K562 (cell line): ENCODE results near the gene APLF. TPM values are rescaled to one million over a fixed set of nuclear protein-coding genes. Genes with fewer than 3 reads are reported as not detected.

Source experiments
- FOSL1 ChIP-seq: fragments of 200-800 bp; sonication (Bioruptor generic); conservative IDR thresholded peaks from 2 replicates; pipeline ENCODE4 v1.6.1; 2016; ENCODE audit warnings: missing genetic modification characterization, missing compliant biosample characterization
- FOXK2 ChIP-seq, 2 experiments: fragments of 450-650 bp; IDR thresholded peaks in 1 of 2; conservative IDR thresholded peaks in 1 of 2; 2 replicates each; pipeline ENCODE4 v1.6.1; 2016; ENCODE audit warnings: low read depth in 2 of 2, mild to moderate bottlenecking in 1 of 2
- MTA3 ChIP-seq: fragments of 450-650 bp; formaldehyde crosslinking; IDR thresholded peaks from 2 replicates; pipeline ENCODE4 v1.6.1; 2017; ENCODE audit warnings: mild to moderate bottlenecking, borderline replicate concordance
- NFE2 ChIP-seq: IDR thresholded peaks from 2 replicates; pipeline ENCODE4 v1.6.1; 2014; ENCODE audit warnings: antibody characterized with exemption, low read depth
- PTRF ChIP-seq: fragments of 450-650 bp; IDR thresholded peaks from 2 replicates; pipeline ENCODE4 v1.6.1; 2016; ENCODE audit warnings: mild to moderate bottlenecking, missing genetic modification characterization, missing compliant biosample characterization
- ZNF197 ChIP-seq: fragments of 200-800 bp; sonication (Bioruptor generic); IDR thresholded peaks from 2 replicates; pipeline ENCODE4 v1.6.1; 2016; ENCODE audit warnings: low read depth, missing genetic modification characterization, missing compliant biosample characterization
- polyA plus RNA-seq, 8 experiments: library from polyadenylated mRNA; depleted of rRNA in 4 of 8; stranded (reverse) in 5 of 8; unstranded in 3 of 8; fragments of >200 nt; fragmentation: Nextera tagmentation in 2 of 8; fragmentation: Illumina TruSeq in 1 of 8; extraction: Ambion mirVana in 2 of 8; extraction: Trizol in 1 of 8; gene quantifications; 2 replicates each; pipeline versions ENCODE4 v1.2.1 to v1.2.3, GENCODE V29; 2011 to 2014; ENCODE audit warnings: inconsistent platforms in 1 of 8, missing spikeins in 1 of 8
- total RNA-seq, 7 experiments: library from RNA; depleted of rRNA in 6 of 7; stranded (reverse); fragments of >200 nt in 6 of 7; fragmentation: Illumina TruSeq in 2 of 7; extraction: Trizol in 2 of 7; gene quantifications; 2 replicates each; pipeline versions ENCODE4 v1.2.1 to v1.2.3, GENCODE V29; 2011 to 2021; ENCODE audit warnings: low replicate concordance in 1 of 7
- TF ChIP-seq, protein P1 (sequence below), 2 experiments: fragments of 450-650 bp; conservative IDR thresholded peaks; 2 replicates each; pipeline ENCODE4 v1.6.1; 2017; ENCODE audit warnings: mild to moderate bottlenecking in 2 of 2, moderate library complexity in 2 of 2
- TF ChIP-seq, protein P2 (sequence below): fragments of 250-450 bp; sonication (Bioruptor Pico); IDR thresholded peaks from 2 replicates; pipeline ENCODE4 v1.8.0; 2021; ENCODE audit warnings: moderate library complexity, mild to moderate bottlenecking, inconsistent platforms
- TF ChIP-seq, protein P3 (sequence below): fragments of 450-650 bp; IDR thresholded peaks from 2 replicates; pipeline ENCODE4 v1.6.1; 2016; ENCODE audit warnings: antibody characterized with exemption

The APLF gene
- total and polyA plus RNA-seq, 9 of the 15 experiments (the other 6 are each of a cell fraction or from before 2014, with no cell fraction given): 0.07 to 1.1 (median 0.71) TPM

DNA sequence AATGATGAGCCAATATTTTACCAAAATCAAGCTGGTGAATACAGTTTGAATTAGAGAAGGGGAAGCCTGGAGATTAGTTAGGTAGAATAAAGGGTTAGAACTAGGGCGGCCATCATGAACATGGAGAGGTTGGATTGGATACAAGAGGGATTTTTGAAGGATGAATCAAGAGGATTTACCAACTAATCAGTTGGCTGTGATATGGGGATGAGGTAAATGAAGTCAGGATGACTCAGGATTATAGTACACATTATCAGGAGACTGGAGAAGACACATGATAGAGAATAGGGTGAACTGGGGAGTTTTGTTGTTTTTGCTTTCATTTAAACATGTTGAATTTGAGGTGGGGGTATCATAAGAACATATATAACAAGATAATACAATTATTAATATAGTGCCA is 102.2 kb downstream of the APLF start (continued):
- TF ChIP-seq, protein P1, sequence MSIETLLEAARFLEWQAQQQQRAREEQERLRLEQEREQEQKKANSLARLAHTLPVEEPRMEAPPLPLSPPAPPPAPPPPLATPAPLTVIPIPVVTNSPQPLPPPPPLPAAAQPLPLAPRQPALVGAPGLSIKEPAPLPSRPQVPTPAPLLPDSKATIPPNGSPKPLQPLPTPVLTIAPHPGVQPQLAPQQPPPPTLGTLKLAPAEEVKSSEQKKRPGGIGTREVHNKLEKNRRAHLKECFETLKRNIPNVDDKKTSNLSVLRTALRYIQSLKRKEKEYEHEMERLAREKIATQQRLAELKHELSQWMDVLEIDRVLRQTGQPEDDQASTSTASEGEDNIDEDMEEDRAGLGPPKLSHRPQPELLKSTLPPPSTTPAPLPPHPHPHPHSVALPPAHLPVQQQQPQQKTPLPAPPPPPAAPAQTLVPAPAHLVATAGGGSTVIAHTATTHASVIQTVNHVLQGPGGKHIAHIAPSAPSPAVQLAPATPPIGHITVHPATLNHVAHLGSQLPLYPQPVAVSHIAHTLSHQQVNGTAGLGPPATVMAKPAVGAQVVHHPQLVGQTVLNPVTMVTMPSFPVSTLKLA (conservative IDR thresholded peaks at IDR 0.05): no peak
- no peak for TF ChIP-seq ZNF197
- TF ChIP-seq, protein P2, sequence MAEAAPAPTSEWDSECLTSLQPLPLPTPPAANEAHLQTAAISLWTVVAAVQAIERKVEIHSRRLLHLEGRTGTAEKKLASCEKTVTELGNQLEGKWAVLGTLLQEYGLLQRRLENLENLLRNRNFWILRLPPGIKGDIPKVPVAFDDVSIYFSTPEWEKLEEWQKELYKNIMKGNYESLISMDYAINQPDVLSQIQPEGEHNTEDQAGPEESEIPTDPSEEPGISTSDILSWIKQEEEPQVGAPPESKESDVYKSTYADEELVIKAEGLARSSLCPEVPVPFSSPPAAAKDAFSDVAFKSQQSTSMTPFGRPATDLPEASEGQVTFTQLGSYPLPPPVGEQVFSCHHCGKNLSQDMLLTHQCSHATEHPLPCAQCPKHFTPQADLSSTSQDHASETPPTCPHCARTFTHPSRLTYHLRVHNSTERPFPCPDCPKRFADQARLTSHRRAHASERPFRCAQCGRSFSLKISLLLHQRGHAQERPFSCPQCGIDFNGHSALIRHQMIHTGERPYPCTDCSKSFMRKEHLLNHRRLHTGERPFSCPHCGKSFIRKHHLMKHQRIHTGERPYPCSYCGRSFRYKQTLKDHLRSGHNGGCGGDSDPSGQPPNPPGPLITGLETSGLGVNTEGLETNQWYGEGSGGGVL: no peak
- TF ChIP-seq, protein P3, sequence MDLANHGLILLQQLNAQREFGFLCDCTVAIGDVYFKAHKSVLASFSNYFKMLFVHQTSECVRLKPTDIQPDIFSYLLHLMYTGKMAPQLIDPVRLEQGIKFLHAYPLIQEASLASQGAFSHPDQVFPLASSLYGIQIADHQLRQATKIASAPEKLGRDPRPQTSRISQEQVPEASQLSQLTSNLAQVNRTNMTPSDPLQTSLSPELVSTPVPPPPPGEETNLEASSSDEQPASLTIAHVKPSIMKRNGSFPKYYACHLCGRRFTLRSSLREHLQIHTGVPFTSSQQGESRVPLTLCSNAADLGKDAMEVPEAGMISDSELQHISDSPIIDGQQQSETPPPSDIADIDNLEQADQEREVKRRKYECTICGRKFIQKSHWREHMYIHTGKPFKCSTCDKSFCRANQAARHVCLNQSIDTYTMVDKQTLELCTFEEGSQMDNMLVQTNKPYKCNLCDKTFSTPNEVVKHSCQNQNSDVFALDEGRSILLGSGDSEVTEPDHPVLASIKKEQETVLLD: no peak
- TF ChIP-seq MTA3: no peak
- TF ChIP-seq PTRF: no peak
- TF ChIP-seq FOSL1: no peak
- TF ChIP-seq FOXK2 (conservative IDR thresholded peaks at IDR 0.05 in 1 of 2, IDR thresholded peaks at IDR 0.05 in 1 of 2; ENCODE audit: low read depth in 2 of 2): no peak
- peak; percentile 32; the same call in 1 of the 2 replicates for TF ChIP-seq NFE2
